HG03095 (cell line): ENCODE results near the gene MIP.
"Not testable (repeated sequence)": the region's sequence is repeated elsewhere in the genome, so short reads cannot be mapped to it uniquely, and the experiment has no call there.

Experiments
- ATAC-seq: cut with Tn5 transposase; IDR thresholded peaks from one replicate; pipeline ENCODE4 v1.9.1; 2021; ENCODE audit warnings: moderate library complexity; ENCODE audit not compliant: unreplicated experiment

Gene MIP

DNA sequence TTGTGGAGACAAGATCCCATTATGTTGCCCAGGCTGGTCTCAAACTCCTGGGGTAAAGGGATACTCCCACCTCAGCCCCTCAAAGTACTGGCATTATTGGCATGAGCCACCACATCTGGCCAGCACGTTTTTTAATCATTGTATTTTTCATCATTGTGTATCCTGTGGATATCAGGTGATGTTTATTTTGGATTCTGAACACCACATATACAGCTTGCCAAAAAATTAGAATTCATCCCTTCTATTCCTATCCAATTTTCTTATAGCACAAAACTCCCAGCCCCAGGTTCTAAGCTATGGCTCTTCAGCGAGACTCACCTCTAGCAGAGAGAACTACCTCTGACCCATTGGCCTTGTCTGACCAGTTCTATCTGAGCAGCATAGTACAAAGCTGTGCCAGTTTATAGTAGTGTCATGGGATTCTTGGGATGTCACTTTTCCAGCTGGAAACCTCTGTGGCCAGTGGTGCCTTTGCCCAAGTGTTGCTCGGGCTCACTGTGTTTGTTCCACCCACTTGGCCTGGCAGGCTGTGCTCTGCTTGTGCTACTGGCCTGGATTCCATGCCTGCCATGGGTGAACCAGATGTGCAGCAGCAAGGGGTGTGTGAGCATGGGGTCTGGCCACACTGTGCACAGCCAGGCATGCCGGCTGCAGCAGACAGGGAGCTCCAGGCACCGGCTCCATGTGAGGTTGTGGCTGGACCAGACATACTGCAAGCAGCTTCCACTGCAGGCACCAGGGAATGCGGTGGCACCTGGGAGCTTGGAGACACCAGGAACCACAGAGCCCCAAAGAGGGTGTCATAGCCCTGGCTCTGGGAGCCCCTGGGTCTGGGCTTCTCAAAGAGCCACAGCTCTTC is 42.4 kb downstream of the MIP start:
- ATAC-seq, result no peak

DNA sequence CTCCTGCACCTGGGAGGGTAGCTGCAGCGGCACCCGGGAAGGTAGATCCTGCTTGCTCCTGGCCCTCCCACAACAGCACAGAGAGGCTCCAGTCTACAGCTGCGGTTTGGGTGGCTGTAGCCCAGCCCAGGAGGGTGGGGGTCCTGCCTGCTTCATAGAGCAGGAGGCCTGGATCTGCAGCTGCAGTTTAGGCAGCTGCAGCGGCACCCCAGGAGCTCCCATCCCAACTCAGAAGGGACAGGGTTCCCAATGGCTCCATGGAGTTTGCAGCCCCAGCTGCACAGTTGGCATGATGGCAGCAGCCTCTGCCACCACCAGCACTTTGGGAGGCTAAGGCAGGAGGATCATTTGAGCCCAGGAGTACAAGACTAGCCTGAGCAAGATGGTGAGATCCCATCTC is 43.7 kb downstream of the MIP start:
- ATAC-seq, result no peak

DNA sequence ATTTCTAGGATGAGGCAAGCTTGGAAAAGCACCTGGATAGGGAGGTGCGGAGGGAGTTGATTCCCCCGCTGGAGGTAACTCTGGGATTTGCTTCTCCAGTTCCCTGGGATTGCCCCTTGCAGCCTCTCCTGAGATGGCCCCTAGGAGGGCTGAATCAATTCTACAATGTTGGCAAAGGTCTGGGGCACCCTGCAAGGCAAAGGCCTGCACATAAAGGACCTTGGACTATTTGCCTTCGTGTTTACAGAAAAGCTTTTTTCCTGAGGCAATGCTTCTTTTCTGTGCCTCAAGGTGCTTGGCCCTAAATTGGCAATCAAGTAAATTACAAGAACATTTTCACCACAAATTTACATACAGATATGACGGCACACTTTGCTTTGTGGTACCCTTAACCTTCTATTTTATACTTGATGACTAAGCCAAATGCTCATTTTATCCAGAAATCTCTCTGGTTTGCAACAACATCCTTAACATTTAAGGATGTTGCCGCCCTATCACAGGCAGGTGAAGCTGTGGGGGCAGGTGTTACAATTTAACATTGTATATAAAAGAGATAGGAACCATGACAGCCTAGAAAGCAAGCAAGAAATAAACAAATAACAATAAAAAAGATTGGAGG is 45.5 kb downstream of the MIP start:
- no peak for ATAC-seq

DNA sequence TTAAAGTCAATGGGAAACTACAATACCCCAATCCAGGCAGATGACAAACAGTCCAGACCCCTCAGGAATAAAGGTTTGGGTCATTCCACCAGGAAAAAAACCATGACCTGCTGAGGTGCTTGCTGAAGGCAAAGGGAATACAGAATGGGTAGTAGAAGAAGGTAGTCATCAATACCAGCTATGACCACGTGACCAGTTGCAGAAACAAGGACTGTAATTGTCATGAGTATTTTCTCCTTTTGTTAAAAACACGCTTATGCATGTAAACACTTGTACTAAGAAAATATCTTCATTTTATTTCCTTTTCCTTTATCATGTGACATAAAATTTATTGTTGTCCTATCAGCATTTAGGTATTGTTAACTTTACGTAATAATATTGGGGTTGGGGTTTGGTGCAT is 50.2 kb downstream of the MIP start:
- not testable (repeated sequence) for ATAC-seq

DNA sequence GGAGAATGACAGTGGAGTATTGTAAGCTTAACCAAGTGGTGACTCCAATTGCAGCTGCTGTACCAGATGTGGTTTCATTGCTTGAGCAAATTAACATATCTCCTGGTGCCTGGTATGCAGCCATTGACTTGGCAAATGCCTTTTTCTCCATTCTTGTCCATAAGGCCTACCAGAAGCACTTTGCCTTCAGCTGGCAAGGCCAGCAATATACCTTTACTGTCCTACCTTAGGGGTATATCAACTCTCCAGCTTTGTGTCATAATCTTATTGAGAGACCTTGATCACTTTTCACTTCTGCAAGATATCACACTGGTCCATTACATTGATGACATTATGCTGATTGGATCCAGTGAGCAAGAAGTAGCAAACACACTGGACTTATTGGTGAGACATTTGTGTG is 52.8 kb downstream of the MIP start:
- ATAC-seq, result not testable (repeated sequence)

DNA sequence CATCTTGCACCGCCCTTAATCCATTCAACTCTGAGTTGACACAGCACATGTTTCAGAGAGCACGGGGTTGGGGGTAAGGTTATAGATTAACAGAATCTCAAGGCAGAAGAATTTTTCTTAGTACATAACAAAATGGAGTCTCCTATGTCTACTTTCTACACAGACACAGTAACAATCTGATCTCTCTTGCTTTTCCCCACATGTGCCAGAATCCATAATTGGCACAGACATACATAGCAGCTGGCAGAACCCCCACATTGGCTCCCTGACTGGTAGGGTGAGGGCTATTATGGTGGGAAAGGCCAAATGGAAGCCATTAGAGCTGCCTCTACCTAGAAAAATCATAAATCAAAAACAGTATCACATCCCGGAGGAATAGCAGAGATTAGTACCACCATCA is 53.3 kb downstream of the MIP start:
- ATAC-seq, result not testable (repeated sequence)
